Peyer's patch (tissue), 4 donors: ENCODE measurements around the gene CEP97.

Source experiments
- POLR2A ChIP-seq, 2 donors: fragments of 450-650 bp; IDR thresholded peaks; one replicate each; pipeline ENCODE4 v1.5.1; 2017; ENCODE audit warnings: antibody characterized with exemption in 2 of 2, mild to moderate bottlenecking in 2 of 2, moderate library complexity in 2 of 2
- TF ChIP-seq, protein P1 (sequence below), 6 experiments: fragments of 450-650 bp in 4 of 6; fragments of 200-600 bp in 2 of 6; sonication (generic) in 1 of 6; IDR thresholded peaks; one replicate each; pipeline ENCODE4 v1.5.1; 2017 to 2019; ENCODE audit warnings: antibody characterized with exemption in 6 of 6, mild to moderate bottlenecking in 3 of 6, moderate library complexity in 1 of 6

- TF ChIP-seq, protein P1, sequence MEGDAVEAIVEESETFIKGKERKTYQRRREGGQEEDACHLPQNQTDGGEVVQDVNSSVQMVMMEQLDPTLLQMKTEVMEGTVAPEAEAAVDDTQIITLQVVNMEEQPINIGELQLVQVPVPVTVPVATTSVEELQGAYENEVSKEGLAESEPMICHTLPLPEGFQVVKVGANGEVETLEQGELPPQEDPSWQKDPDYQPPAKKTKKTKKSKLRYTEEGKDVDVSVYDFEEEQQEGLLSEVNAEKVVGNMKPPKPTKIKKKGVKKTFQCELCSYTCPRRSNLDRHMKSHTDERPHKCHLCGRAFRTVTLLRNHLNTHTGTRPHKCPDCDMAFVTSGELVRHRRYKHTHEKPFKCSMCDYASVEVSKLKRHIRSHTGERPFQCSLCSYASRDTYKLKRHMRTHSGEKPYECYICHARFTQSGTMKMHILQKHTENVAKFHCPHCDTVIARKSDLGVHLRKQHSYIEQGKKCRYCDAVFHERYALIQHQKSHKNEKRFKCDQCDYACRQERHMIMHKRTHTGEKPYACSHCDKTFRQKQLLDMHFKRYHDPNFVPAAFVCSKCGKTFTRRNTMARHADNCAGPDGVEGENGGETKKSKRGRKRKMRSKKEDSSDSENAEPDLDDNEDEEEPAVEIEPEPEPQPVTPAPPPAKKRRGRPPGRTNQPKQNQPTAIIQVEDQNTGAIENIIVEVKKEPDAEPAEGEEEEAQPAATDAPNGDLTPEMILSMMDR (IDR thresholded peaks at IDR 0.05): no peak
- TF ChIP-seq POLR2A (IDR thresholded peaks at IDR 0.05): no peak
Measured at GRCh38 chr3:101677436-101678286, 46.8 kb upstream of the CEP97 start.
